Ovary (tissue), 3 donors: ENCODE results near the gene PSMD1.

Source experiments
- CTCF ChIP-seq, 3 donors: fragments of 450-650 bp in 2 of 3; fragments of 200-600 bp in 1 of 3; IDR thresholded peaks; one replicate each; pipeline versions ENCODE4 v1.5.1 to v1.8.0; 2016 to 2022; ENCODE audit warnings: antibody characterized with exemption in 3 of 3, mild to moderate bottlenecking in 1 of 3
- EP300 ChIP-seq: sonication (generic); formaldehyde crosslinking; IDR thresholded peaks from one replicate; pipeline ENCODE4 v1.6.1; 2017; ENCODE audit warnings: antibody characterized with exemption
- donor health status: DM: no; HTN: no; CAD: no.

- TF ChIP-seq CTCF (IDR thresholded peaks at IDR 0.05), result no peak
- TF ChIP-seq EP300, result no peak
These were observed 27.9 kb downstream of the PSMD1 start for GRCh38 chr2:231084565-231084964.
